Activated B cell treated with CpG ODN at 0.5 μM for 24 hours (primary cell): Measurements from ENCODE around the gene DNAJB1. TPM values are rescaled to one million over a fixed set of nuclear protein-coding genes. Genes with fewer than 3 reads are reported as not detected.

Experiments
- ATAC-seq: fragments of 200-7000 bp; cut with Tn5 transposase; one replicate; pipeline ENCODE4 v1.10.0; 2021; ENCODE audit warnings: low read depth, mild to moderate bottlenecking, moderate library complexity
- CTCF ChIA-PET: fragments of 350-600 bp; sonication (Branson Sonifier 250); formaldehyde crosslinking; loops from one replicate; lab custom pipeline; 2021; ENCODE audit warnings: antibody characterized with exemption; lab: Charles Lee
- POLR2A ChIA-PET: fragments of 350-600 bp; sonication (Branson Sonifier 250); formaldehyde crosslinking; loops from one replicate; lab custom pipeline; 2021; ENCODE audit warnings: antibody characterized with exemption; lab: Charles Lee
- DNase-seq: peaks from one replicate; pipeline ENCODE4 v3.0.0; 2022
- H3K27ac Mint-ChIP-seq: one replicate; pipeline ENCODE4 v1.8.0; 2020; ENCODE audit warnings: mixed read lengths
- H3K27me3 Mint-ChIP-seq: one replicate; pipeline ENCODE4 v1.8.0; 2021; ENCODE audit warnings: mixed read lengths
- H3K36me3 Mint-ChIP-seq: one replicate; pipeline ENCODE4 v1.8.0; 2021; ENCODE audit warnings: low read depth, mixed read lengths
- H3K4me1 Mint-ChIP-seq: one replicate; pipeline ENCODE4 v1.8.0; 2021; ENCODE audit warnings: mixed read lengths
- H3K4me3 Mint-ChIP-seq: one replicate; pipeline ENCODE4 v1.8.0; 2020; ENCODE audit warnings: mild to moderate bottlenecking, mixed read lengths
- H3K9me3 Mint-ChIP-seq: one replicate; pipeline ENCODE4 v1.8.0; 2020; ENCODE audit warnings: mixed read lengths
- intact Hi-C: fragments of 100-400 bp; cut with micrococcal nuclease; formaldehyde crosslinking; loops from one replicate; pipeline ENCODE4 v1.15.1; 2024
- total RNA-seq: library from RNA; stranded (reverse); gene quantifications from 2 replicates; pipeline ENCODE4 v1.2.3, GENCODE V29; 2022
- TF ChIP-seq, protein P1 (sequence below): fragments of 200-600 bp; IDR thresholded peaks from one replicate; pipeline ENCODE4 v1.8.0; 2022; ENCODE audit warnings: antibody characterized with exemption, mild to moderate bottlenecking

DNAJB1 gene
- total RNA-seq, 1 donor from 2014 or later: 56.1 TPM

DNA sequence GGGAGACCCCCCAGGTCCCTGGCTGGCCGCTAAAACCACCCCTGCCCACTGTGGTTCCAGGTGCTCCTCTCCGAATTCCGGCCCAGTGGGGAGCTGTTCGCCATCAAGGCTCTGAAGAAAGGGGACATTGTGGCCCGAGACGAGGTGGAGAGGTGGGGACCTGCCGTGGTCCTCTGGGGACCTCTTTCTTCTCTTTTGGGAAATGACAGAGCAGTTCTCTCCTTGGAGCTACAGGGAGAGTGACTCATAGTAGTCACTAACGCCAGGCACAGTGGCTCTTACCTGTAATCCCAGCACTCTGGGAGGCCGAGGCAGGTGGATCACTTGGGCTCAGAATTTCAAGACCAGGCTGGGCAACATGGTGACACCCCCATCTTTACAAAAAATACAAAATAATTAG, 50.4 kb downstream of the DNAJB1 start:
- CTCF ChIA-PET: no interaction called here
- intact Hi-C loops: no loop called here
- Mint-ChIP-seq H3K9me3 (no peaks in the 10 kb centered on the region), H3K27me3 (peaks cover 3% of the 10 kb centered on the region), H3K4me3 (no peak overlapping the region), H3K36me3 (peaks cover 73% of the 10 kb centered on the region), H3K4me1 (peaks cover 8% of the 10 kb centered on the region), H3K27ac (no peak overlapping the region)
- POLR2A ChIA-PET: interaction anchor here (0.5 to 0.6 kb wide), 3 partner anchors 33 to 332 kb away, joined by 4 to 16 read pairs (median 6); no protein-coding TSS in a partner anchor
- ATAC-seq (no peak), DNase-seq (no peak)
- TF ChIP-seq, protein P1, sequence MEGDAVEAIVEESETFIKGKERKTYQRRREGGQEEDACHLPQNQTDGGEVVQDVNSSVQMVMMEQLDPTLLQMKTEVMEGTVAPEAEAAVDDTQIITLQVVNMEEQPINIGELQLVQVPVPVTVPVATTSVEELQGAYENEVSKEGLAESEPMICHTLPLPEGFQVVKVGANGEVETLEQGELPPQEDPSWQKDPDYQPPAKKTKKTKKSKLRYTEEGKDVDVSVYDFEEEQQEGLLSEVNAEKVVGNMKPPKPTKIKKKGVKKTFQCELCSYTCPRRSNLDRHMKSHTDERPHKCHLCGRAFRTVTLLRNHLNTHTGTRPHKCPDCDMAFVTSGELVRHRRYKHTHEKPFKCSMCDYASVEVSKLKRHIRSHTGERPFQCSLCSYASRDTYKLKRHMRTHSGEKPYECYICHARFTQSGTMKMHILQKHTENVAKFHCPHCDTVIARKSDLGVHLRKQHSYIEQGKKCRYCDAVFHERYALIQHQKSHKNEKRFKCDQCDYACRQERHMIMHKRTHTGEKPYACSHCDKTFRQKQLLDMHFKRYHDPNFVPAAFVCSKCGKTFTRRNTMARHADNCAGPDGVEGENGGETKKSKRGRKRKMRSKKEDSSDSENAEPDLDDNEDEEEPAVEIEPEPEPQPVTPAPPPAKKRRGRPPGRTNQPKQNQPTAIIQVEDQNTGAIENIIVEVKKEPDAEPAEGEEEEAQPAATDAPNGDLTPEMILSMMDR: no peak

DNA sequence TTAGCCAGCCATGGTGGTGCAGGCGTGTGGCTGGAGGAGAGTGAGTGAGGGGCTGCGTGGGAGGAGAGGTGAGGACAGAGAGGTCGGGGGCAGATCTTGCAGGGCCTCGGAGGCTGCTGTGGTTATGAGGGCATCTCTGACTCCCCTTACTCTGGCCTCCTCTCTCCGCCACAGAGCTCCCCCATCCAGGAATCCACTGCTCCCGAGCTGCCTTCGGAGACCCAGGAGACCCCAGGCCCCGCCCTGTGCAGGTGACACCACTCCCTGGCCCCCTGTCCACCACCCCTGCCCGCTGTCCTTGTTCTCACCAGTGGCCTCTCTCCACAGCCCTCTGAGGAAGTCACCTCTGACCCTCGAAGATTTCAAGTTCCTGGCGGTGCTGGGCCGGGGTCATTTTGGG, 50.8 kb downstream of the DNAJB1 start:
- H3K4me1 Mint-ChIP-seq: peaks cover 6% of the 10 kb centered on the region
- ChIA-PET POLR2A (interaction anchor here (0.6 kb wide), 3 partner anchors 76 to 946 kb away, joined by 3 to 16 read pairs (median 3); no protein-coding TSS in a partner anchor), CTCF (no interaction called here)
- H3K4me3 Mint-ChIP-seq: no peak overlapping the region
- H3K9me3 Mint-ChIP-seq: no peaks in the 10 kb centered on the region
- H3K27me3 Mint-ChIP-seq: no peaks in the 10 kb centered on the region
- peaks cover 77% of the 10 kb centered on the region for H3K36me3 Mint-ChIP-seq
- TF ChIP-seq, protein P1: no peak
- DNase-seq: no peak
- ATAC-seq: no peak
- intact Hi-C loops: no loop called here
- H3K27ac Mint-ChIP-seq: no peak overlapping the region

Other genes with a start within 250 kb of the DNAJB1 start
- gene ADGRE5, start 137.0 kb downstream of the DNAJB1 start, total RNA-seq: 129 and 135 TPM in 2 replicates
- gene DDX39A, start 99.1 kb downstream of the DNAJB1 start, total RNA-seq: 210 and 211 TPM in 2 replicates
- gene PKN1, start 85.1 kb downstream of the DNAJB1 start, total RNA-seq: 139 and 159 TPM in 2 replicates
- not detected in 2 replicates for gene PTGER1, start 43.0 kb downstream of the DNAJB1 start, total RNA-seq
- 13.9 and 15.3 TPM in 2 replicates for gene GIPC1, start 22.3 kb downstream of the DNAJB1 start, total RNA-seq
- 55.3 and 58.6 TPM in 2 replicates for gene TECR, start 11.2 kb upstream of the DNAJB1 start, total RNA-seq
- 108 and 129 TPM in 2 replicates for gene NDUFB7, start 53.7 kb upstream of the DNAJB1 start, total RNA-seq
- gene CLEC17A, start 64.7 kb upstream of the DNAJB1 start, total RNA-seq: 111 and 123 TPM in 2 replicates
- not detected in 2 replicates for gene ADGRE3, start 156.4 kb upstream of the DNAJB1 start, total RNA-seq
- gene ZNF333, start 171.7 kb upstream of the DNAJB1 start, total RNA-seq: 24.0 and 26.2 TPM in 2 replicates